ENCODE data around the gene LGR5.
"Not testable (repeated sequence)": the region's sequence is repeated elsewhere in the genome, so short reads cannot be mapped to it uniquely, and the experiment has no call there.

The LGR5 gene

DNA sequence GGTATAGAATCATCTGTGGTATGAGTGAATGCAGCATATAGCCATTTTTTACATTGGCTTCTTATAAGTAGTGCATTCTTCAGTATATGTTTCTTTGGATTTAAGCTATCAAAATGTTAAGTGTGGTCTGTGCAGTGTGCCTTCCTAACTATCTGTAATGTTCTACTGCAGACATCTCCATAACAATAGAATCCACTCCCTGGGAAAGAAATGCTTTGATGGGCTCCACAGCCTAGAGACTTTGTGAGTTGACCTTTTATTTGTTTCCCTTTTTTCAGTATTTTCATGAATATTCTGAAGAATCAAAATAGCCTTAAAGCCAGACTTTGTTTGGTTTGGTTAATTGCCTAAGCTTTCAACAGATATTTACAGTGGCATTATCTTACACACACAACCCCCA is 116.8 kb downstream of the LGR5 start:
- no peak for DNase-seq

DNA sequence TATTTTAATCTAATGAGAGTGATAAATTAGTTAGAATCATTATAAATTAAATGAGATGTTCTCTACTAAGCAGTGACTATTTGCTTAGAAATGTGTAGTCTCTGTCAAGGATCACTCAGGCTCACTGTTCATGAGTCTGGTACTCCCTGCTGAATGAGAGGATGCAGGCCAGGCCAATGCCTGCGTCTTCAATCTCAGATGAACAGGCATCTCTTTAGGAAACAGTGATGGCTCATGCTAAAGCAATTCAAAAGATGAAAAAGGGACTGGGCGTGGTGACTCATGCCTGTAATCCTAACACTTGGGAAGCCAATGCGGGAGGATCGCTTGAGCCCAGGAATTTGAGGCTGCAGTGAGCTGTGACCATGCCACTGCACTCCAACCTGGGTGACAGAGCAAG is 117.3 kb downstream of the LGR5 start:
- no peak for DNase-seq

DNA sequence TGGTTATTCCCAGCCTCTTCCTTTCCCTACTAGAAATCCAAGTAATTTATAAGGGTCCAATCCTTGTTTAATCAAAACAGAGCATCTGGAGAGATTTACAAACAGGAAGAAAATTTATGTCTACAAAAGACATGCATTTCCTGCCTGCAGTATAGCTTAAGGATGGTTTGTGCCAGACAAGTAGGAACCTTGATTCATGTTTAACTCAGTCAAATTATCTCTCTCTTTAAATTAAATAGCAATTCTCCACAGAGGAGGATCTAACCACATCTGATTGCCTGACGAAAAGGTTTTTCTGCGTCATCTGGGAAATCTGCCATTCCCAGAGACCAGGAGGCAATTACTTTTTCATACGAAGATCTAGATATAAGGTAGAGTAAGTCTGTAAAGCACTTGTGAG is 118.8 kb downstream of the LGR5 start:
- no peak for DNase-seq

DNA sequence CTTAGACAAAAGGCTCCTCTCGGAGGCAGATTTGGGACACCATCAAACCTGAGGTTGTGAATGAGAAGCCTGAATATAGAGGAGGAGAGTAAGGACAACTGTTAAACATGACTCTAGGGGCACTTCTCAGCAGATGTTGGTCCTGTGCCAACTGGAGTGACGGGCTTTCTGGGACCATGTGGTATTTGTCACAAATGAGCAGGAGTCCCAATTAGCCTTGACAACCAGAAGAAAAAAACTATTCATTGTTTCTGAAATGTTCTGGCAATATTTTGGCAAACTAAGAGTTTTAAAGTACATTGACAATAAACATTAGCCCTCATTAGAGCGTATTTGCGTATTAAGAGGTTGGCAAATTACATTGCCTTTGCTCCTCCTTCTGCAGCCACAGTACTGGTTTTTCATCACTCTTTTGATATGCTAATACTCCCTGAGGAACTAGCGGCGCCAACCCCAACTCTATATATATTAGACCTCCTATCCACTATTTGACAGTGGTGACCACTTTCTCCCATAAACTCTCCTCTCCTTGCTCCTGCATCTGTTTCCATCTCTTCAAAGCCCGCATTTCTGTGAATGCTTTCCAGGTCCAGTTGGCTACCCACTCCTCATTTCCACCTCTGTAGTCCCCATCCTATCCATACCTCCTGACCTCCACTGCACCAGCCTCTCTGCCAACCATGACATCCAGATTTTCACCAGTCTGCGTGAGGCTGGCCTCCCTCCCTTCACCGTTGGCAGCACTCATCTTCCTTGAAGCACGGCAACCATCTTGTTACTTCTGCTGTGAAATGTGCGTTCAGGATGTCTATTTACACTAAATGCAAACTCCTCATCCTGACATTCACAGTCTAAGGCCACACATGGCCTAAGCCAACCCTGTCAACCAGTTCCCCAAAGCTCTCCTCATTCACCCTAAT is 123.3 kb downstream of the LGR5 start:
- no peak for DNase-seq

DNA sequence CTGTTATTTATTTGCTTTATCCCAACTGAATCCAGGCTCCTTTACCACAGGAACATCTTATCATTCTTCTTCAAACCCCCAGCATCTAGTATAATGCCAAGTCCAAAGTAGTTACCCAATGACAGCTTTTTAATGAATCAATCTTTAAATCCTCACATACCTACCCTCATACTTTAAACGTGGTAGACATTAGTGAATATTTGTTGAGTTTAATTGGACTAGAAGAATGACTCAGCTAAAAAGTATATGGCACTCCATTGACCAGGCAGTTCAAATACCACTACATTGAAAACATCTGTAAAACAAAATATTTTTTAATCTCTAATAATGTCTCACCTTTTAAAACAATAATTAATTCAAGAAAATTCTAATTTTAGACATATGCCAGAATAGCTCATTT is 125.9 kb downstream of the LGR5 start:
- DNase-seq: no peak

DNA sequence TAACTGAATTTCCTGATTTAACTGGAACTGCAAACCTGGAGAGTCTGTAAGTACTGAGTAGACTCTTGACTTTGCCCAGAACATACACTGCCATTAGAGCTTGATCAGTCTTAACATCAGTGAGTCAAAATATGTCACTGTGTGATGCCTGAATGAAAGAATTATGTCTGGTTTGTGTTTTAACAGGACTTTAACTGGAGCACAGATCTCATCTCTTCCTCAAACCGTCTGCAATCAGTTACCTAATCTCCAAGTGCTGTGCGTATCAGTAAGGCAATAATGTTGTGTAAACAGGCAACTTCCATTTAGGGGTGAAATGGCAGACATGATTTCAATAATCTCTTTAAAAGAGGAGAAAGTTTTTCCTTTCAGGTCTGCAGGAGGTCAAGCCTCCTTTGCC is 127.1 kb downstream of the LGR5 start:
- no peak for DNase-seq

DNA sequence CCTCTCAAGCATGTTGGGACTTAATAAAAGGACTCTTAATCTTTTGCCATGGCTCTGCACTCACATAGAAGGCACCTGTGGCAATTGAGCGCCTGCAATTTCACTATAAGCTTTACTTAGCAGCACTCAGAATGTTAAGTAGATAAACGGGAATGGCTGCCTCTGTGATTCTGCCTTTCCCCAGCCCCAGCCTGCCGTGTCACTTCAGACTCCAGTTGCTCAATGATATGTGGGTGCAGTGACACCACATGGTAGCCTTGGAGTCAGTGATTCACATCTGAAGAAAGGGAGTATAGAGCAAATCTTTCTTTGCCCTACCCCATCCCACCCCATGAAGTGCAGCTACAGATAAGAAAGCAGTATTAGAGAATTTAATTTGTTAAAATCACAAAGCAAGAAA is 127.9 kb downstream of the LGR5 start:
- no peak for DNase-seq

DNA sequence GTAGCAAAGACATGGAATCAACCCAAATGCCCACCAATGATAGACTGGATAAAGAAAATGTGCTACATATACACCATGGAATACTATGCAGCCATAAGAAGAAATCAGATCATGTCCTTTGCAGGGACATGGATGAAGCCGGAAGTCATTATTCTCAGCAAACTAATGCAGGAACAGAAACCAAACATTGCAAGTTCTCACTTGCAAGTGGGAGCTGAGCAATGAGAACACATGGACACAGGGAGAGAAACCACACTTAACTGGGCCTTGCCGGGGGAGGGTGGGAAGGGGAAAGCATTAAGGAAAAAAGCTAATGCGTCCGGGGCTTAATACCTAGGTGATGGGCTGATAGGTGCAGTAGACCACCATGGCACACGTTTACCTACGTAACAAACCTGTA is 130.3 kb downstream of the LGR5 start:
- not testable (repeated sequence) for DNase-seq

DNA sequence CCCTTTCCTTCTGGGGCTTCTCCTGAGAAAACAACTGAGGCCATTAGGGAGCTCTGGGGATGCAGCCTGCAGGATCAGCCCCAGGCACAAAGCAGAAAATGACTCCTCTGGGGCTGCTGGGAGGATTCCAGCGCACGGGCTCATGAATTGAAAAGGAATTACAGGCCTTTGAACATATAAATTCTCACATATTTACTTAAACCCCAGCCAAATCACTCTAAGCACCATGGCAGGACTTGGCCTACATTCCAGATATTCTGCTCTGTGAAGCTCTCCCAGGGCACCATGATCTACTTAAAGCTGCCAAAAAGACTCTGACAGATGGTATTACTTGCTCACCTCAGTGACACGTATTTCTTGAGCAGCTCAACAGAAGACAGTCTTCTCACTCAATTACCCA is 136.9 kb downstream of the LGR5 start:
- no peak for DNase-seq

DNA sequence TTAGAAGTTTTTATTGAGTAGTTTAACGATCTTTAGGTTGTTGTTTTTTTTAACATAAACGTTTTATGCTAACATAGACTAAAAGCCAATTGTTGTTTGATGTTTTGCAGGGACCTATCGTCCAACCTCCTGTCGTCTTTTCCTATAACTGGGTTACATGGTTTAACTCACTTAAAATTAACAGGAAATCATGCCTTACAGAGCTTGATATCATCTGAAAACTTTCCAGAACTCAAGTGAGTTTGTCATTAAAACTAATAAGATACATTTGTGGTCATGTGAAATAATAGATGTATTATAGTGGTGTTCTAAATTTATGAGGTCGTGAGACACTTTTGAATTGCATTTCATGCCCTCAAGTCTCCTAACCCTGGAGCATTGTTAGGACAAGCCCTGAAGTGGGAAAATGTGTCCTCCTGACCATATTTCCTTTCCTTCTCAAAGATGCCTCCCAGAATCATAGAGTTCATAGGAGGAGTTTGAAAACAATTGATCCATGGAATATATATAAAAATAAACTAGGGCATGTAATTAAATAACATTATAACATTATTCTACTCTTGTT is 139.2 kb downstream of the LGR5 start:
- DNase-seq: no peak

DNA sequence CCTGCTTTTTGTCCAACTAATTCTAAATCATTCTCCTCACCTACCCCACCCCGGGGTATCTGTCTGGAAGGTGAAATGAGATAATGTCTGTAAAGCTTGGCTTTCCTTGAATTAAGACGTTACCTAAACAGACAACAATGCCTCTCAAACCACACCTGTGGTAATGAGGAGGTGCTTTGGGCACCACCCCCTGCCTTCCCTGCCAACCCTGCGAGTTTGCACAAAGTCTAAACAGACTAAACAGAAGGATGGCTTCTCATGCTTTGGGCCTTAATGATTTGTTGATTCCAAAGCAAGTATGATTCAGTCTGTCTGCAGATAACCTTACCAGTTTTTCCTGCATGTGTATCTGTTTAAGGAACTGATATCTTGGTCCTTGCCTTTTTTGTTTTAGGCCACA is 141.6 kb downstream of the LGR5 start:
- DNase-seq: no peak

DNA sequence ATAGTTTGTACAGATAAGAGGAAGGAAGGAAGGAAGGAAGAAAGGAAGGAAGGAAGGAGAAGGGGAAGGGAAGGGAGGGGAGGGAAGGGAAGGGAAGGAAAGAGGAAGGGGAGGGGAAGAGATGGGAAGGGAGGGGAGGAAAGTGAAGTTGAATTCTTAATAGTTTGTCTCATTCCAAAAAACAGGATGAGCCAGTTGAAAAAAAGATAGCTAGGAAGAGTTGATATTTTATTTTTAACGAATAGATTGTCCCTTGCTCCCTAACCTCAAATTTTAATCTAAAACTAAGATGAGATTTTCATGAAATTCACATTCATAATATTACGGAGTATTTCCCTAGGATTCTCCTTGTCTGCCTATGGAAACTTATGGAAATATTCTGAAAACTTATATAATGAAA is 143.3 kb downstream of the LGR5 start:
- DNase-seq: no peak

DNA sequence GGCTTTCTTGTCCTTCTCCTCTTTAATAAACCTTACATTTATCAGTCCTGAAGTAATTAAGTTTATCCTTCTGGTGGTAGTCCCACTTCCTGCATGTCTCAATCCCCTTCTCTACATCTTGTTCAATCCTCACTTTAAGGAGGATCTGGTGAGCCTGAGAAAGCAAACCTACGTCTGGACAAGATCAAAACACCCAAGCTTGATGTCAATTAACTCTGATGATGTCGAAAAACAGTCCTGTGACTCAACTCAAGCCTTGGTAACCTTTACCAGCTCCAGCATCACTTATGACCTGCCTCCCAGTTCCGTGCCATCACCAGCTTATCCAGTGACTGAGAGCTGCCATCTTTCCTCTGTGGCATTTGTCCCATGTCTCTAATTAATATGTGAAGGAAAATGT is 144.8 kb downstream of the LGR5 start:
- DNase-seq: no peak

DNA sequence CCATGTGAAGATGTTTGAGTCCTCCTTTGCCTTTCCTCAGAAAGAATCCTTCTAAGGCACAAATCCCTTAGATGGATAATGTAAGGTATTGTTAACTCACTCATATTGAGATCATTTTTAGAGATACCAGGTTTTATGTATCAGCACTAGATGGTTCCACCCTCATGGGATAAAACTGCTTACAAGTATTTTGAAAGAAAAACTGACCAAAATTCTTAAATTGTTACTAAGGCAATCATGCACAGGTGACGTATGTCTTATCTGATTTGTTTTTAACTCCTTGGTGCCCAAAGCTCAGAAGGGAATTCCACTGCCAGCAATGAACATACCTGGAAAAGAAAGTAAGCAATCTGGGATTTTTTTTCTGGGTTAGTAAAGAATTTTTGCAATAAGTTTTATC is 145.6 kb downstream of the LGR5 start:
- DNase-seq: no peak

DNA sequence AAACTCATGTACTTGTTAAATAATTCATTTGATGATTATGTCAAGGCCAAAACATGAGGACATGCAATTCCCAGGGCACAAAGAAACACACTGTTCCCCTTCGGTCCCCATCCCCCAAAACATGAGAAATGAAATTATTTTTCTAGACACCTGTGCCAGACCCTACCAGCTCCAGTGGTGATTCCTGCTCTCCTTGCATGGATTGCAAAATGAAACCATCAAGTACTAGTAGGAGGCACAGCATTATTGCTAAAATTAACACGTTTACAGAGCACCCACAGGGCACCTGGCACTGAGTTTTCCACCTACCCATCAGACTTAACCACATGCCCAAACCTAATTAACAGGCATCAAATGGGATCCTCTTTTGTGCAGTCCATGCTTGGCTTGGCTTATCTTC is 147.4 kb downstream of the LGR5 start:
- no peak for DNase-seq

DNA sequence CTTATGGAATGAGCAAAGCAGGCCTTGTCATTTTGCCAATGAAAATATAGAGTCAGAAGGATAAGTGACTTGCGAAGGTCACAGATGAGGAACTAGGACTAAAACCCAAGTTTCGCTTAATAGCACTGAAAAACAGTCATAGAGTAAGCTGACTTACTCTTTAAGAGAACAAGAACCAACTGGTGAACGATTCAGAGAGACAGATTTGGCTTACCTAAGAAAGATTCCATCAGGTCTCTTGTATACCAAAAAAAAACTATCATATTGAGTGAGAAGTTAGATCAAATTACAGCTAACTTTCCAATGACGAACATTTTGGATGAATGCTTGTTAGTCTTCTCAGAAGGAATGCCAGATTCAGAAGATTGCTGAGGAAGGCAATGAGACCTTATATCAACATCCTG is 149.9 kb downstream of the LGR5 start:
- DNase-seq: no peak

DNA sequence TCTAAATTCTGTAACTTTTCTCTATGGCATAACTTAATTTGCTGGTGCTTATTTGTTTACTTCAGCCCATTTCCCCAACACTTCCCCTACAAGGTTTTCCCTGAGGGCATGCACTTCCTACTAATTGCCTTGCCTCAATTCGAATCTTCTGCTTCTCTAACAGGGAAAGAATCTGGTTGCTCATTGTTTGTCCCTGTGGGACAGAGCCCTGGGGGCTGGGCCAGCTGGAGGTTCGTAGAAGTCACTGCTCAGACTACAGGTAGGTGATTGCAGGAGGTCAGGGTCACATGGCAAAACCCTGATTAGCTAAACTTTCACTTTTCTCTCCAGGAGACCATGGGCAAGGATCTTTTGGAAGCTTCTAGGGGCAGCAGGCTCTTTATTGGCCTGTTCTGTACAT is 152.0 kb downstream of the LGR5 start:
- no peak for DNase-seq

DNA sequence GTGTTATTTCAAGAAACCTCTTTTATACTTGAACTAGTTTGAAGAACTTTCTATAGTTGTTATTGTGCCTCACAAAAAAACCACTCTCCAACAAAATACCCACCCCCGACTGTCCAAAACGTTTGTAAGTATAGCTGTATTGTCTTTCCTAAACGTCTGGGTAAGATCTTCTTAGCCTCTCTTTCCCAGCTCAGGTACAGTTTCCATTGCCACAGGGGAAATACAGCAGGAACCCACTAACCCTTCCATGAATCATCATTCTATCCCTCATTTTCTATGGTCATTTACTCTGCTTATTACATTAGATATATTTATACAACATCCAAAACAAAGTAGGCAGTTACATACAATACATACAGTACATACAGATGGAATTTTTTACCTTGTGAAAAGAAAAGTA is 153.2 kb downstream of the LGR5 start:
- no peak for DNase-seq

DNA sequence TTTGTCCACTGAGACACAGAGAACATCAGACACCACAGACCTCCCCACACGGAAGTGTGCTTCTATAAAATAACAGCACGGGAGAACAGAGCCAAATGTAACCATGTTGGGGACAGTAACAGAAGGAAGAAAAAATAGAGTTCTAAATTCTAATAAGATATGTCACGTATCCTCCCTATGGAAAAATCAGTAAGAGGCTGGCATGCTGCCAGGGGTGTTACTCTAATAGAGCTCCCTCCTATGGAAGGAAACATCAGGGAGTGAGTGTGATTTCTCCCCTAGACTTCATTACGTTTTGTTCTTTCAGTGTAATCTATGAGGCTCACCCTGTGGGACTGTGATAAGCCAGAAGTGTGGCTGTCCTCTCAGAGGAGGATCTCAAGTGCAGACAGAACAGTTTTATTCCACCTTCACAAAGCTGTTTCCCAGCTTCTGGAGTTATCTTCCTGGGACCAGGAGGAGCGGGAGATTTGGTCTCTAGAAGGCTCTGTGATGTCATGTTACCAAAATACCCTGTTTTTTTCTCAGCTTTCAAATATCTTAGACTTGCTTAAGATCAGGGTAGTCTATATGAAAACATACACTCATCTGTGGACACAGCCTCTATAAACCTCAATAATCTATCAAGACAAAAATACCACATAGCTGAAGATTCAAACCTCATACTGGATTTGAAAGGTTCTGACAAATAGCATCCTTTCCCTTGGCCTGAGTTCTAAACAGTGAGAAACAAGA is 154.8 kb downstream of the LGR5 start:
- no peak for DNase-seq

DNA sequence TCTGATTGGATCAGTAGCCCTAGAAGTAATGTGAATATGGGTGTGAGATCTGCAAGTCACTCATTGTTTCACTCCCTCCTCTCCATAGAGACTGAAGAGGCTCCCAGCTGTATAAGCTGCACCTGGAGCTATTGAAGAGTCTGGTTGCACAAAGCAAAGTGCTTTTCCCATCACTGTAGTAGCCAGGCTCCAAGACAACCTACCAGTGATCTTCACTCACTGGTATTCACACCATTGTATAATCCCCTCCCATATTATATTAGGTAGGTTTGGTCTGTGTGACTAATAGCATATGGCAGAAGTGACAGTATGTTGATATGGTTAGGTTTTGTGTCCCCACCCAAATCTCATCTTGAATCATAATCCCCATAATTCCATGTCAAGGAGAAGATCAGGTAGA is 159.6 kb downstream of the LGR5 start:
- DNase-seq: no peak

DNA sequence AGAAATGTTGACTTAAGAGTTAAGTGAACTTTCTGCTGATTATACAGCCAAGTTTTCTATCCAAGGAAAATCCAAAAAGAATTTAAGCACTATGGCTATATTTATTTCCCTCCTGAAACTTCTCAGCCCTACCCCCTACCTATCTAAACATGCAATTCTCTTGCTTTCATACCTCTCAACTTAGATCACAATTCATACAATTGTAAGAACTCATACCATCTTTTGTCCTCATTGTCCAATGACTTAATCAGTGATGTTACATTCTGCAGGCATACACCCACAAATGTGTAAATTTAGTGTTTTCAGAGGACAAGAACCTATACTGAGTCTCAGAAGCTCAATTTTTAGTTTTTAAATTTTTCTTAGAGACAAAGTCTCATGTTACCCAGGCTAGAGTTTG is 161.9 kb downstream of the LGR5 start:
- no peak for DNase-seq

DNA sequence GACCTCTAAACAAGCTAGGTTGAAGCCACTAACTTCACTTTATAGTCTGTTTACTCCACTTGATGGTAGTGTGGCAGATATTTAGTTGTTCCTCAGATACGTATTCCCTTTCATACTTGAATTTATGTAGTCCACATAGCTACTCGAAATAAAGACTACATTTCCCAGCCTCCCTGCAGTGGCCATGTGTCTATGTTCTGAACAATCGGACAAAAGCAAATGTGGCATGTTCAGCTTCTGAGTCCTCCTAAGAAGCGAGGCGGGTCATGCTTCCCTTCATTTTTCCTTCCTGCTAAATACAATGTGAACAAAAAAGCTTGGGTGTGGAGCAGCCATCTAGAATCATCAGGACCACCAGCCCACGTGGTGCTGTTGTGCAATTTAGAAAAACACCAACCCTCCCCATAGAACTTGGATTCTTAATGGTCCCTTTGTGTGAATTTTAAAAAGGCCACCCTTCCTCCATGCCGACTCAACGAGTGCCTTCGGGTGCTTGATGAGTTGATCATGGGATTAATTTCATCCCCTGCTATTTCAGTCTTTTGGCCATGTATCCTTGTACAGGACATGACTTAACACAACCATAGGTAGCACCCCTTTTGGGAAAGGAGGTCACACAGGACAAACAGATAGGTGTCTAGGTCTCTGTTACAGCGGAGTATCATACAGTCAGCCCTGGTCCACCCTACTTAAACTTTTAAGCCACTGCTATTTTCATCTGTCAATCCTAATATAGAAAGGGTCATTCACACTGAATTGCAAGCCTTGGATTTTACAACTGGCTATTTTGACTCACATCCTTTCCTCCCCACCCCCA is 163.4 kb downstream of the LGR5 start:
- no peak for DNase-seq

DNA sequence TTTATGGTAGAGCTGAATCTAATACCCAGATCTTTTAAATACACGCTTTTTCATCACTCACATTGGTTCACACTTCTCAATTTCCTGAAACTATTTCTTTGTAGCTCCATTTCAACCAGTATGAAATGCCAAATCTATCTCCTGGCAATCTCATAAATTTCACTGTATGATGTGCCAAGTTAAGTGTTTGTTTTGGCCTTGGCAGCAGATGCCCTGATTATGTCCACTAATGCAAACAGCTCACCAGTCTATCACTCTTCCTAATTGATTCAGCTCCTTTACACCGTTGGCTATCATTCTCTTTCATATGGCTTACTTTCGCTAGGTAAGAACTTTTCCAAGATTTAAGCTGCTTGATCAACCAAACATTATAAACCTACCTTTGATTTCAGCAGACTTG is 165.4 kb downstream of the LGR5 start:
- DNase-seq: no peak
